HG02763 (cell line): ENCODE measurements around the gene CD109.
"Not testable (repeated sequence)": the region's sequence is repeated elsewhere in the genome, so short reads cannot be mapped to it uniquely, and the experiment has no call there.

ENCODE experiments used
- ATAC-seq: cut with Tn5 transposase; IDR thresholded peaks from one replicate; pipeline ENCODE4 v1.9.1; 2021; ENCODE audit warnings: mild to moderate bottlenecking, moderate library complexity; ENCODE audit not compliant: unreplicated experiment

The CD109 gene

DNA sequence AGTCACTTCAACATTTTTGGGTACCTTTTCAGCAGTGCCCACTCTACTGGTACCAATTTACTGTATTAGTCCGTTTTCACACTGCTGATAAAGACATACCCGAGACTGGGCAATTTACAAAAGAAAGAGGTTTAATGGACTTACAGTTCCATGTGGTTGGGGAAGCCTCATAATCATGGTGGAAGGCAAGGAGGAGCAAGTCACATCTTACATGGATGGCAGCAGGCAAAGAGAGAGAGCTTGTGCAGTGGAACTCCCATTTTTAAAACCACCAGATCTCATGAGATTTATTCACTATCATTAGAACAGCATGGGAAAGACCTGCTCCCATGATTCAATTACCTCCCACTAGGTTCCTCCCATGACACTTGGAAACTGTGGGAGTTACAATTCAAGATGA is 12.4 kb upstream of the CD109 start:
- not testable (repeated sequence) for ATAC-seq

DNA sequence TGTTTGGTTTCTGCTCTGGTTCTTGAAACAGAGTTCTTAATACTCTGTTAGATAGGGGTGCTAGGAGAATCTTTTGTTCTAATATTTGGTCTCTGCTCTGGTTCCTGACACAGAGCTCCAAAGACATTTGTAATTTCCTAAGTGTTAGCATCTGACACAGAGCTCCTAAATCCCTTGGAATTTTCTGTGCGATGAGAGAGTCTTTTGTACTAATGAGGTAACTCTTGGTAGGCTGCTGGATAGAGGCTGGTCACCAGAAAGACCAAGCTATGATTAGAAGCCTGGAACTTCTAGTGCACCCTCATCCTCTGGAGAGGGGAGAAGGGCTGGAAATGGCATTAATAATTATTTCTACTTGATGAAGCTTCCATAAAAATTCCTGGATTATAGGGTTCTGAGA is 7.7 kb upstream of the CD109 start:
- no peak for ATAC-seq

DNA sequence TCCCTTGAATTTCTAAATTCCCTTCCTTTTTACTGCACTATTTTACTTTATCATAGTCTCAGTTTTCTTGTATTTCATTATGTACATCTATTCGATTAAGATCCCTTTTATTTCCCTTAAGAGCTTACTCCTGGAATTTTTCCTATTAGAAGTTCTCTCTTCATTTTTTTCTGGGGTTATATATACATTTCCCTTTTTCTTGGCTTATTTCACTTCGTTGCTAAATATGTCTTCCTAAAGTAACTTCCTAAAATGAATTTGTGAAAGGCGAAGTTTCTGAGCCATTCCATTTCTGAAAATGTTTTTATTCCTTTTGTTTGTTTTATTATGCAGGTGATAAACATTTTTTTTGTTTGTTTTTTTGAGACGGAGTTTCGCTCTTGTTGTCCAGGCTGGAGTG is 5.9 kb upstream of the CD109 start:
- no peak for ATAC-seq

DNA sequence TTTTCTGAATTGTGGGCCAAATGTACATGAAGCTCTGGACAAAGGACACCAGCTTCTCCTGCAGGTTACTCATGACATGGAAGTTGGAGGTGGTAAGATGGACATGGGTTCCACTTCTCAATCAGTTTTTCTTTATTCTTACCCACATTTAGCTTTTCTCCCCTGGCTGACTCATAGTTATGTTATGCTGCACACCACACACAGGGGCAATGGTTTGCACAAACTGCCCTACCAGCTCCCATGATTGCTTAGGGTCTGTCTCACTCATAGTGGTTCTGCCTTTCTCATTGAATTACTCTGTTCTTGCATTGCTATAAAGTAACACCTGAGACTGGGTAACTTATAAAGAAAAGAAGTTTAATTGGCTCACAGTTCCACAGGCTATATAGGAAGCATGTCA is 4.5 kb upstream of the CD109 start:
- ATAC-seq = no peak

DNA sequence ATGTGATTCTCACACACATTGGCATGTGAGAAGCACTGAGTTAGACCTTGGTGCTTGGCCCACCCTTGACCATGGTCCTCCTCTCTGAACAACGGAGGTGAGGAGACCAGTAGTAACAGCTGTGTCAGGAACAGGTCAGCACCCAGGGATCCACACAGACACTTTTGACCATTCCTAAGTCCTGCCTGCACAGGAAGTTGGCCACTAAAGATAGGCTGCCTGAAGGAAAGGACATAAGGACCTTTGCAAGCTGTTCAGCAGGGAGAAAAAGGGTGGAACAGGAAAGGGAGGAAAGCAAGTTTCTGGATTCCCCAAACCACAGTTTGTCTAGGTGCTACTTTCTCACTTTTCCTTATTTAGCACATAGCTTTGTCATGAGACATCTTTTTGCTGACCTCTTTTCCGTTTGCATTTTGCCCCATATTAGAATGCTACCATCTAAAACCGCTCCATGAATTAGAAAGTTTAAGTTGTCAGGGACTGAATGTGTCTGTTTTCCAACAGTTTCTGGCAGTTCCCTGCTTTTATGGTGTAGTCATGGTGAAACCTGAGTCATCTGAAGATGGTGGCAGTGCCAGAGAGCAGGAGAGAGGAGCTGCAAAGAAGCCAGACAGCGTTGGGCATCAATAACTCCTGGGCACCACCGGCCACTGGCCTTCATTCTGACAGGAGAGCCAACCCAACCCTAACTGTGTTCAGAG is 1.1 kb upstream of the CD109 start:
- ATAC-seq = no peak

DNA sequence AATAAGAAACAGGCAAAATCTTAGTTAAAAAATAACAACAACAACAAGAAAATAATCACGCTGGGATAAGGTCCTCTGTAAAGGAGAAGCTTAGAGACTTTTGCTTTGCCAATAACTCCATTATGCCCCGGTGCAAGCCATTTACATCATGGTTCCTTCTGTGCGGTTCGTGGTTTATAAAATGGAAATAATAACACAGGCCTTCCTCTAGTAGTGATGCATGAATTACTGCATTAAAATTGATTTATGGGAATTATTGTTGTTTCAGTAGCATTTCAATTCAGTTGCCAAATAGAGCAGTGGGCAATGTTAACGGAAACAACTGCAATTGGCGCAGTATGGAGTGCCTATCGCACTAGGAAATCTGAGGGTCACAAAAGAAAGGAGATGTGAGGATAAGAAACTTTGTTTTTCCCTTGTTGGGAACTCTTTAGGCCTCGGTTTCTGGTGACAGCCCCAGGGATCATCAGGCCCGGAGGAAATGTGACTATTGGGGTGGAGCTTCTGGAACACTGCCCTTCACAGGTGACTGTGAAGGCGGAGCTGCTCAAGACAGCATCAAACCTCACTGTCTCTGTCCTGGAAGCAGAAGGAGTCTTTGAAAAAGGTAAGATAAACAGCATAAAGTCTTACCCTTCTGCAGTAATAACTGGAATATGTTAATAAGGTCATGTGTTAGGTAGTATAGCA is 1.1 kb downstream of the CD109 start:
- no peak for ATAC-seq

DNA sequence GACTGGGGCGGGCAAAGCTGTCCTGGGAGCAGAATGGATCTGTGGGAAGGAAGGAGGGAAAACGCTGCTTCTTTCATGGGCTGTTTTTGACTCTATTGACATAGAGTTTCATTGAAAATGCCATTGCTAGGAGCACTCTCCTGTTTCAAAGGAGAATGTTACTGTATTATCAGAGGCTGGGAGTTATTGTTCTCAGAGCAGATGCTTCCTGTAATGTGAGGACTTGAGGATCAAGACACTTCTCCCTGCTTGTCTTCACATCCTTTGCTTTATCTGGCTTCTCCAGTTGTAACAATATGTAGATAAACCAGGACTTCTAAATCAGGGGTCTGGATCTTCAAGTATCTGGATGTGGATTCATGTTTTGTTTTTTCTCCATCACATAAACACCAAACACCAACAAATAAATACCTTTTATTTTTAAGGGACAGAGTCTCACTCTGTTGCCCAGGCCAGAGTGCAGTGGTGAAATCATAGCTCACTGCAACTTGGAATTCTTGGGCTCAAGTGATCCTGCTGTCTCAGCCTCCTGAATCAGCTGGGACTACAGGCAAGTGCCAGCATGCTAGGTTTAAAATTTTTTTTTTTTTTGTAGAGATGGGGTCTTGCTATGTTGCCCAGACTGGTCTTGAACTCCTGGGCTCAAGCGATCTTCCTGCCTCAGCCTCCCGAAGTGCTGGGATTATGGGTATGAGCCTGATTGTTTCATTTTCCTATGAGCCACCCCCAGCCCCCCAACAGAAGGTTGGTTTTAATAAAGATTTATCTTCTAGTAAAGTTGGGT is 3.9 kb downstream of the CD109 start:
- ATAC-seq = no peak

DNA sequence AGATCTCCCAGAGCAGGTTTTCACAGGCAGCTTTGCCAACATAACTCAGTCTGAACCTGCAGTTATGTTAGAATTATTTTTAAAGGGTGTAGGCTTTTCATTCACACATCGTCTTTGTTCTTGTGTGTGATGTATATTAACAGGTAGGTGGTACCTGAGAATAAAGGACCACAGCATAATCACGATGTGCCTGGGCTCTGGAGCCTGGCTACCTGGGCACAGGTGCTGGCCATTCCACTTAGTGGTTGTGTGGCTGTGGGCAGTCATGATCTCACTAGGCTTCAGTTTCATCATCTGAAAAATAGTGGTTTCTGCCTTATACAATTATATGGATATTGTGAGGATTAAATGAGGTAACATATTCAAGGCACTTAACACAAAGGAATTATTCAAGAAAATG is 6.4 kb downstream of the CD109 start:
- ATAC-seq = no peak

DNA sequence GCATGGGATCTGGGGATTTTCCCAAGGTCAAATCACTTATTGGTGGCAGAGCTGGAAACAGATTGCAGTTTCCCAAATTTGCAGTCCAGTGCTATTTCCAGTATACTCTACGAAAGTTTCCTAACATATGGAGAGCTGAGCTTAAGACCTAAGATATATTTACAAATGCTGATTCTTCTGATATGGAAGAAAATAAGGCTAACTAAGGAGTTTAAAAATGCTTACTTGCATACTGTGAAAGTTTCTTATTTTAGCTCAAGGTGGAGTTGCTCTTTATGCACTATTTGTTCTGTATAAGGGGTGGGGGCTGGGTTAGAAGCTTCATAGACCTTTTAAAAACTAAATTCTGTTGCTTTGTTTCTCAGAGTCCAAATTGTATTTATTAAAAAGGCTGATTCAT is 7.5 kb downstream of the CD109 start:
- no peak for ATAC-seq

DNA sequence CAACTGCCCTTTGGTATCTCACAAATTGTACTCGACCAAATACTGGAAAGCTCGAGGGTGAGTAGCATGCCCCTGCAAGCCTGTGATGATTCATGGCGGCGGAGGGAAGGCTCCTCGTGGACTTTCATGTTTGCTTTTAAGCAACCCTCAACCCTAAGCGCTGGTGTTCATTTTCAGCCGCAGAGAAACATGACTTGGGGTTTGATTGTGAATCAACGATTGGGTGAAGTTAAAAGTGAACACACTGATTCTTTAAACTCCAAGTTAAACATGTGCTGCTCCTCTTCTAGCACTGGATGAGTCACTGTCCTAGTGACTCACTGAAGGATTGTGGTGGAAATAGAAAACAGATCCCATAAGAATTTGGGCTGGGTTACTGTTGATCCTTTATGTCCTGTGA is 8.3 kb downstream of the CD109 start:
- no peak for ATAC-seq

DNA sequence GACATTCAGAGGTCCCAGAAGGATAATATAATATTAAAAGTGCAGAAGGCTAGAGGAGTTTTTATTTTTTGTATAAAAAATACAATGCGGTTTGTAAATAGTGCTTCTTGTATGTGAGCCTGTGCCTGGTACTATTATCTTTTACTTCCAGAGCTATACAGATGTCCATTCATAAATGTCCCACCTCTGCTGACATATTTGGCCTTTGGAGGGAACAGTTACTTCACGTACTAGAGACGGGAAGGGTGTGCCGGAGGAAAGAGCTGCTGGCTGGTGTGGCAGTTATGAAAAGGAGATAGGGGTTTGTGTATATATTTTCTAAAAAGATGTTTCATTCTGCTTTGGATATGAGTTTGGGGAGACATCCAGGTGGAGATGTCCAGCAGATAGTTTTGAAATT is 8.8 kb downstream of the CD109 start:
- ATAC-seq = no peak

DNA sequence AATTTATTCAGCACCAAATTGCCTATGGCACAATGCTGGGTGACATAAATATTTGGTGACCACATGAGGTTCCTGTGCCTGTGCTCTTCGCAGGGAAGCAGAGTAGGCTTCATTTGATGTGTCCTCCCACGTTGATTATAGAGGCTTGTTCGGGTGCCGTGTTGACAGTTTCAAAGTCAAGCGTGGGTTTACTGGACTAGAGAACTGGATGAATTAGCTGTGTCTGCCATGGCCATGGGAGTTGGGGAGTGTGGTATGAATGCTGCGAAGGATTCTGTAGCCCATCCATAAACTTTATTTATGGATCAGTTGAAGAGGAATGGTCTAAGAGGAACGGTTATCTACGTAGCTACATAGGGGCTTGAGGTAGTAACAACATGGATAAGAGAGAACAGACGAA is 11.0 kb downstream of the CD109 start:
- no peak for ATAC-seq

DNA sequence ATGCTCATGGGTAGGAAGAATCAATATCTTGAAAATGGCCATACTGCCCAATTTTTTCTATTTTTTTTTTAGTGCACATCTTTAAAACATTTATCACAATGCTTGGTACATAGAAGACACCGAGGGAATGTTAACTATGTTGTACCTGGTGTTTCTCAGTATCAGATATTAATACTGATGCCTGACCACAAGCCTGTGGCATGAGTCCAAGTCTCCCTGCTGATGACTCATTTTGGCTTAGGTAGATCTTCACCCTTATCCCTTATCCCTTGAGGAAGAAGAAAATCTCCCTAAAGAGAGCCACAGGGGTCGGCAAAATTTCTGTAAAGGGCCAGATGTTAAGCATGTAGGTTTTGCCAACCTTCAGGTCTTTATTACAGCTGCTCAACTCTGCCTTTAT is 14.5 kb downstream of the CD109 start:
- ATAC-seq = no peak

DNA sequence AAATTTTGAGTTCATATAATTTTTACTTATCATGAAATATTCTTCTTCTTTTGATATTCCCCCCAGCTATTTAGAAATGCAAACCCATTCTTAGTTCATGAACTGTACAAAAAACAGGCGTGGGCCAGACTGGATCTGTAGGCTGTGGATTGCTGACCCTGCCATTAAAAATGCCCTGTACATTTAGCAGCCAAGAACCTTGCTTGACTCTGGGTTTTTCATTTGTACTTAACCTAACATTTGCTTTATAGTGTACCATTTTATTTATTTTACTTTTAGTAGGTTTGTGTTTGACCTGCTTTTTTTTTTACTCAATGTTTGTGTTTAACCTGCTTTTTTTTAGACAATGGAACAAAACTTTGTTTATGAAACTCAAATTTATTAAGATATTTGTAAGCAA is 14.9 kb downstream of the CD109 start:
- ATAC-seq = no peak

DNA sequence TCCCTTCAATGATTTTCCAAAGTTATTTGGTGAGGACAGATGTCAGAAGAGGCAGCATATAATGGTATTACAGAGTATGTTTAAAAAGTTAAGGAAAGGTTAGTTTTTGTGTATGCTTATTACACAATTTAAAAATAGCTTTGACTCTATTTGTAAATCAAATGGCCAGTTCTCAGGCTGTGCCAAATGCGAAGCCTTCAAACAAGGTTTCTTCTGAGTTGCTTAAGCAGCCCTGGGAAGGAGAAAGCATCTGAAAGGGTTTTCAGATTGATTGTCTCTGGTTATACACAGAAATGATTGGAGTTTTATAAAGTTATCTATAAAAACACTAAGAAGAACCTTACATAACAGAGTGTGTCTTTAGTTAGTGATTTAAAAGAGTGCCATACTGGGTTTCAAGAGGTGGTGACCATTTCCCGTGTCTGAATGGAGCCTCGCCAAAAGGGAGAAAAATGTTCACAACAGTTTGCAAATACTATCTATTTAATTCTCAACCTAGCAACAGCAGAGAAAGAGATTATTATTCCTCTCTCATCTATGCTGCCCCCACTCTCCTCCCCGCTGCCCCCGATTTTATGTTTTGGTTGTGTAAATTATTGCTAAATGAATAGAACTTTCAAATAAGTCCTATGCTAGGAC is 16.7 kb downstream of the CD109 start:
- no peak for ATAC-seq

DNA sequence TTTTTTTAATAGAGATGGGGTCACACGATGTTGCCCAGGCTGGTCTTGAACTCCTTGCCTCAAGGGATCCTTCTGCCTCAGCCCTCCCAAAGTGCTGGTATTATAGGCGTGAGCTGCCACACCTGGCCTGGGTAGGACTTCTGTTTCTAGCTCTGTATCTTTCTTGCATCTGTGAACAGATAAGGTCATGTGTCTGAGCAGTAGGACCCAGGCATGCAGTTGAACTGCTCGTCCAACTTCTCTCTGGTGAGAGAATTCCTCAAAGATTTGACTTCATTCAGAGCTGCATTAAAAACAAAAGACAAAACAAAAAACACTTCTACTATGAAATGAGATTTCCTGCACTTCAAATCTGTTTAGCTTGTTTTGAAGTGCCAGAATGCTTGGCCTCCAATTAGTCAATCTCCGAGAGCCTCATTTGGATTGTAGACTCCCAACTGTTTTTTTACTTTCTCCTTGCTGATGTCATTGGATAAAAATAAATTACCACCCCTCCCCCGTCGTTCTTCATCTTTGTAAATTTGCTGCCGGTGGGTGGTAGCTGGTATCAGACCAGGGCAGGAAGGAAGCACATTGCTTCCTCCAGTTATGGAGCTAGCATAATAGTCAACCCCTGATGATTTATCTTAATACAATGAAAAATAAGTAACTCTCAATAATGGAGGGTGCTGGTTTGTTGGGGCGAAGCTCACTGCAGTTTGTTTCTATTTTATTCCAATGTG is 17.6 kb downstream of the CD109 start:
- no peak for ATAC-seq

DNA sequence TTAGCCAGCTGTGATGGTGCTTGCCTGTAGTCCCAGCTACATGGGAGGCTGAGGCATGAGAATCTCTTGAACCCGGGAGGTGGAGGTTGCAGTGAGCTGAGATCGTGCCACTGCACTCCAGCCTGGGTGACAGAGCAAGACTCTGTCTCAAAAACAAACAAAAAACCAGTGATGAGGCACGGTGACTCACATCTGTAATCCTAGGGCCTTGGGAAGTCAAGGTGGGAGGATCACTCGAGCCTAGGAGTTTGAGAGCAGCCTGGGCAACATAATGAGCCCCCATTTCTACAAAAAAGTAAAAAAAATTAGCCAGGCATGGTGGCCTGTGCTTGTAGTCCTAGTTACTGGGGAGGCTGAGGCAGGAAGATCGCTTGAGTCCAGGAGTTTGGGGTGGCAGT is 19.1 kb downstream of the CD109 start:
- not testable (repeated sequence) for ATAC-seq

DNA sequence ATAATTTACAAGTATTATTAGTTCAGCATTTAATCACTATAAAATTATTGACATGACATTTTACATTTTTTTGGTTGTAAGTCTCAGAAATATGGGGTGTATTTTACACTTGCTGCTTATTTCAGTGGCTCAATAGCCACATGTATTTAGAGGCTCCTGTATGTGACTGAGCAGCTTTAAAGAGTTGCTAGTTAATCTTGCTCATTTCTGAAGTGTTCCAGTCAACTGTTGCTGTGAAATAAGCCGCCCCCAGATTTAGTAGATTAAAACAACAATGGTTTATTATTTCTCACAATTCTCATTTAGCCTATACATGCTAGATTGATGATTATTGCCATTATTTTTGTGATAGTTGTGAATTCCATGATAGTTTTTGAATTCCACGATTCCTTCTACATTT is 23.0 kb downstream of the CD109 start:
- ATAC-seq = no peak

DNA sequence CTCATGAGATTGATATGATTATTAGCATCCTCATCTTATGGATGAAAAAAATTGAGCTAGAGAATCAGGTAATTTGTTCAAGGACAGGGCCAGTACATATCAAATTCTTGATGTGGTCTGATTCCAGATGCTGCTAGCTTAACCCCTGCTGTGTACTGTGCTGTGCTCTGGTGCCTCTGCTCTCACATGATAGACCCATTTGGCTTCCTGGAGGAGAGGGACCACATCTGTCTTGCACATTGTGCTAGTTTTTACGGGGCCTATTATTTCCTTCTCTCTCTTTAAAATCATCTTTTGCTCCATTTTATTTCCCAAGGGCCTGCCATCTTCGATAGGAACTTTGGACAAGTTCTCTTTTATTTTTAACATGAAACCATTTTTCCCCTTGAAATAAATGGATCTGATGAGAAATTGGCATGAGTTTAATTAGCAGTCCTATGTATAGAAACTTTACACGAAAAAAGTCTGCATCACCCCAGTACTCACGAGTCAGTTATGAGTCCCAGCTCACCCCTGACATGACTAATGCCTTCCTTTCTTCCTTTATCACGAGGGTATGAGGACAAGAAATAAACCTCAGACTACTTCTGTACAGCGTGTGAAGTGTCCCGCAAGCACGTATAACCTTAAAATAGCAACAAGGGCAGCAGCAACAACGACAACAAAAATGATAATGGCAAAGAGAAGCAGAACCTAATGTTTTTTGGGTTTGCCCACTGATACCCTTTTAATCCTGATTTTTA is 26.5 kb downstream of the CD109 start:
- ATAC-seq = peak; percentile 43

DNA sequence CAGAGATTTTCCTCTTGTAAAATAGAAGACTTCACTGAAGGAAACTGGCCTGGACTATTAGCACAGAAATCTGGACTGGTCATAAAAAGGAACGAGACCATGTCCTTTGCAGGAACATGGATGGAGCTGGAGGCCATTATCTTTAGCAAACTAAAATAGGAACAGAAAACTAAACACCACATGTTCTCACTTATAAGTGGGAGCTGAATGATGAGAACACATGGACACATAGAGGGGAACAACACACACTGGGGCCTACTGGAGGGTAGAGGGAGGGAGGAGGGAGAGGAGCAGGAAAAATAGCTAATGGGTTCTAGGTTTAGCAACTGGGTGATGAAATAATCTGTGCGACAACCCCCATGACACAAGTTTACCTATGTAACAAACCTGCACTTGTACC is 27.5 kb downstream of the CD109 start:
- not testable (repeated sequence) for ATAC-seq
